Chondrocyte (in vitro differentiated cells): ENCODE data around the gene KMT2B. TPM values are rescaled to one million over a fixed set of nuclear protein-coding genes. Genes with fewer than 3 reads are reported as not detected.
"Not testable (repeated sequence)": the region's sequence is repeated elsewhere in the genome, so short reads cannot be mapped to it uniquely, and the experiment has no call there.

Source experiments
- DNase-seq: peaks from one replicate; pipeline ENCODE4 v3.0.0; 2021; ENCODE audit warnings: mixed read lengths, low spot score
- H3K27ac Mint-ChIP-seq: one replicate; pipeline ENCODE4 v1.8.0; 2021; ENCODE audit warnings: mild to moderate bottlenecking, moderate library complexity, mixed read lengths; ENCODE audit not compliant: unreplicated experiment
- H3K27me3 Mint-ChIP-seq: 2 replicates; pipeline ENCODE4 v1.8.0; 2021; ENCODE audit warnings: low read depth, mixed read lengths
- H3K36me3 Mint-ChIP-seq: 2 replicates; pipeline ENCODE4 v1.8.0; 2021; ENCODE audit warnings: low read depth, mixed read lengths
- H3K4me1 Mint-ChIP-seq: 2 replicates; pipeline ENCODE4 v1.8.0; 2021; ENCODE audit warnings: low read depth, mild to moderate bottlenecking, mixed read lengths
- H3K4me3 Mint-ChIP-seq: one replicate; pipeline ENCODE4 v1.8.0; 2021; ENCODE audit warnings: mild to moderate bottlenecking, moderate library complexity, mixed read lengths; ENCODE audit not compliant: unreplicated experiment
- H3K9me3 Mint-ChIP-seq: 2 replicates; pipeline ENCODE4 v1.8.0; 2021; ENCODE audit warnings: low read depth, mixed read lengths
- total RNA-seq: library from RNA; stranded (reverse); gene quantifications from 3 replicates; pipeline ENCODE4 v1.2.1, GENCODE V29; 2021
- TF ChIP-seq, protein P1 (sequence below): fragments of 200-600 bp; sonication (generic); IDR thresholded peaks from 2 replicates; pipeline ENCODE4 v1.5.0; 2021; ENCODE audit warnings: antibody characterized with exemption, mild to moderate bottlenecking, moderate library complexity

Gene KMT2B
- total RNA-seq, 1 donor from 2014 or later: 30.8 TPM

DNA sequence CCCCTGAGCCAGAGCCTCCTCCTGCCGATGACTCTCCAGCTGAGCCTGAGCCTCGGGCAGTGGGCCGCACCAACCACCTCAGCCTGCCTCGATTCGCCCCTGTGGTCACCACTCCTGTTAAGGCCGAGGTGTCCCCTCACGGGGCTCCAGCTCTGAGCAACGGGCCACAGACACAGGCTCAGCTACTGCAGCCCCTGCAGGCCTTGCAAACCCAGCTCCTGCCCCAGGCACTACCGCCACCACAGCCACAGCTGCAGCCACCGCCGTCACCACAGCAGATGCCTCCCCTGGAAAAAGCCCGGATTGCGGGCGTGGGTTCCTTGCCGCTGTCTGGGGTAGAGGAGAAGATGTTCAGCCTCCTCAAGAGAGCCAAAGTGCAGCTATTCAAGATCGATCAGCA, 3.6 kb downstream of the KMT2B start:
- Mint-ChIP-seq H3K36me3 (peaks cover 34% of the 10 kb centered on the region), H3K27ac (no peak overlapping the region), H3K9me3 (no peaks in the 10 kb centered on the region), H3K27me3 (no peaks in the 10 kb centered on the region), H3K4me3 (no peak overlapping the region), H3K4me1 (peaks cover 19% of the 10 kb centered on the region)
- peak; percentile 81 for DNase-seq
- TF ChIP-seq, protein P1, sequence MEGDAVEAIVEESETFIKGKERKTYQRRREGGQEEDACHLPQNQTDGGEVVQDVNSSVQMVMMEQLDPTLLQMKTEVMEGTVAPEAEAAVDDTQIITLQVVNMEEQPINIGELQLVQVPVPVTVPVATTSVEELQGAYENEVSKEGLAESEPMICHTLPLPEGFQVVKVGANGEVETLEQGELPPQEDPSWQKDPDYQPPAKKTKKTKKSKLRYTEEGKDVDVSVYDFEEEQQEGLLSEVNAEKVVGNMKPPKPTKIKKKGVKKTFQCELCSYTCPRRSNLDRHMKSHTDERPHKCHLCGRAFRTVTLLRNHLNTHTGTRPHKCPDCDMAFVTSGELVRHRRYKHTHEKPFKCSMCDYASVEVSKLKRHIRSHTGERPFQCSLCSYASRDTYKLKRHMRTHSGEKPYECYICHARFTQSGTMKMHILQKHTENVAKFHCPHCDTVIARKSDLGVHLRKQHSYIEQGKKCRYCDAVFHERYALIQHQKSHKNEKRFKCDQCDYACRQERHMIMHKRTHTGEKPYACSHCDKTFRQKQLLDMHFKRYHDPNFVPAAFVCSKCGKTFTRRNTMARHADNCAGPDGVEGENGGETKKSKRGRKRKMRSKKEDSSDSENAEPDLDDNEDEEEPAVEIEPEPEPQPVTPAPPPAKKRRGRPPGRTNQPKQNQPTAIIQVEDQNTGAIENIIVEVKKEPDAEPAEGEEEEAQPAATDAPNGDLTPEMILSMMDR: no peak

GRCh38 chr19:35722461-35722860, 4.7 kb downstream of the KMT2B start:
- Mint-ChIP-seq H3K4me3 (no peak overlapping the region), H3K27ac (no peak overlapping the region), H3K27me3 (no peaks in the 10 kb centered on the region), H3K9me3 (no peaks in the 10 kb centered on the region), H3K36me3 (peaks cover 37% of the 10 kb centered on the region), H3K4me1 (peaks cover 14% of the 10 kb centered on the region)
- TF ChIP-seq, protein P1: no peak
- DNase-seq: no peak

GRCh38 chr19:35722897-35723296, 5.1 kb downstream of the KMT2B start:
- Mint-ChIP-seq H3K36me3 (peaks cover 39% of the 10 kb centered on the region), H3K27me3 (no peaks in the 10 kb centered on the region), H3K27ac (no peak overlapping the region), H3K4me1 (peaks cover 14% of the 10 kb centered on the region), H3K9me3 (no peaks in the 10 kb centered on the region), H3K4me3 (no peak overlapping the region)
- TF ChIP-seq, protein P1: no peak
- no peak for DNase-seq

- DNase-seq: no peak
- peaks cover 46% of the 10 kb centered on the region for H3K36me3 Mint-ChIP-seq
- H3K27me3 Mint-ChIP-seq: no peaks in the 10 kb centered on the region
- H3K4me1 Mint-ChIP-seq: peaks cover 13% of the 10 kb centered on the region
- TF ChIP-seq, protein P1: no peak
- H3K27ac Mint-ChIP-seq: no peak overlapping the region
- no peaks in the 10 kb centered on the region for H3K9me3 Mint-ChIP-seq
- H3K4me3 Mint-ChIP-seq: no peak overlapping the region
Observed at GRCh38 chr19:35723671-35724070, 5.9 kb downstream of the KMT2B start.

GRCh38 chr19:35724132-35724531, 6.3 kb downstream of the KMT2B start:
- H3K4me3 Mint-ChIP-seq, DNase-seq, H3K9me3 Mint-ChIP-seq, H3K27ac Mint-ChIP-seq, H3K4me1 Mint-ChIP-seq, H3K27me3 Mint-ChIP-seq: not testable (repeated sequence)
- H3K36me3 Mint-ChIP-seq: peaks cover 50% of the 10 kb centered on the region

GRCh38 chr19:35724560-35724959, 6.8 kb downstream of the KMT2B start:
- TF ChIP-seq, protein P1: no peak
- no peak overlapping the region for H3K27ac Mint-ChIP-seq
- H3K36me3 Mint-ChIP-seq: peaks cover 54% of the 10 kb centered on the region
- H3K4me1 Mint-ChIP-seq: peaks cover 4% of the 10 kb centered on the region
- no peak overlapping the region for H3K4me3 Mint-ChIP-seq
- H3K9me3 Mint-ChIP-seq: no peaks in the 10 kb centered on the region
- no peak for DNase-seq
- H3K27me3 Mint-ChIP-seq: no peaks in the 10 kb centered on the region
